ENCODE data around the gene PHF21A.

DNA sequence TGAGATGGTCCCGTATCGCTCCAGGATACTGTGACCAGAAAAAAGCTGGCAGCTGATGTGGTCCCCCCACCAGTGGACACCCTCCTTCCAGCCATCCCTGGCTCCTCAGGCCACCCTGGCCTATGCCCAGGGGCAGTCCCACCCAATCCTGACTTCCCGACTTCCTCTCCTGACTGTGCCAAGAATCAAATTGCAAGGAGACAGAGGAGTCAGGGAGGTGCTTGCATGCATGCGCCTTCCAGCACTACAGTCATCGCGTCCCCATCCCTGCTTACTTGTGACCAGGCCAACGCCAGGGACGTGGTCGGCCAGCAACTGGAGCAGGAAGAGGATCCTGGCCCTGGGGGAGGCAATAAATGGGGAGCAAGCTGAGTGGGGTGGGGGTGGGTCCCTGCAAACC, 210.6 kb downstream of the PHF21A start:
- TF ChIP-seq POLR2A (IDR thresholded peaks at IDR 0.05; ENCODE audit: control extremely low read depth in 1 of 2, low read depth in 2 of 2, low read length in 2 of 2): no peak
- no peak for TF ChIP-seq EZH2 (IDR thresholded peaks at IDR 0.05; ENCODE audit: low read depth, low read length, severe bottlenecking)
- TF ChIP-seq POLR2AphosphoS5 (IDR thresholded peaks at IDR 0.05; ENCODE audit: low read depth, low read length): no peak
- TF ChIP-seq, protein P1, sequence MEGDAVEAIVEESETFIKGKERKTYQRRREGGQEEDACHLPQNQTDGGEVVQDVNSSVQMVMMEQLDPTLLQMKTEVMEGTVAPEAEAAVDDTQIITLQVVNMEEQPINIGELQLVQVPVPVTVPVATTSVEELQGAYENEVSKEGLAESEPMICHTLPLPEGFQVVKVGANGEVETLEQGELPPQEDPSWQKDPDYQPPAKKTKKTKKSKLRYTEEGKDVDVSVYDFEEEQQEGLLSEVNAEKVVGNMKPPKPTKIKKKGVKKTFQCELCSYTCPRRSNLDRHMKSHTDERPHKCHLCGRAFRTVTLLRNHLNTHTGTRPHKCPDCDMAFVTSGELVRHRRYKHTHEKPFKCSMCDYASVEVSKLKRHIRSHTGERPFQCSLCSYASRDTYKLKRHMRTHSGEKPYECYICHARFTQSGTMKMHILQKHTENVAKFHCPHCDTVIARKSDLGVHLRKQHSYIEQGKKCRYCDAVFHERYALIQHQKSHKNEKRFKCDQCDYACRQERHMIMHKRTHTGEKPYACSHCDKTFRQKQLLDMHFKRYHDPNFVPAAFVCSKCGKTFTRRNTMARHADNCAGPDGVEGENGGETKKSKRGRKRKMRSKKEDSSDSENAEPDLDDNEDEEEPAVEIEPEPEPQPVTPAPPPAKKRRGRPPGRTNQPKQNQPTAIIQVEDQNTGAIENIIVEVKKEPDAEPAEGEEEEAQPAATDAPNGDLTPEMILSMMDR (IDR thresholded peaks at IDR 0.05; ENCODE audit: control extremely low read depth in 1 of 3, insufficient read depth in 1 of 3, low read depth in 1 of 3, low read length in 3 of 3): no peak
- no peak for TF ChIP-seq SAP30 (IDR thresholded peaks at IDR 0.05; ENCODE audit: insufficient read depth, insufficient replicate concordance, low read length)
